OCI-LY3 (cell line): ENCODE measurements around the gene DLX2.

ENCODE experiments used
- H2AFZ ChIP-seq: fragments of 200-600, 300-600 bp; shearing (Covaris generic); 2 replicates; pipeline ENCODE4 v1.6.0; 2014; ENCODE audit warnings: antibody characterized with exemption, low read depth, low read length
- H3K27ac ChIP-seq: fragments of 200-600, 300-600 bp; sonication (generic); 2 replicates; pipeline ENCODE4 v1.5.1; 2014; ENCODE audit warnings: mild to moderate bottlenecking, low read length, moderate library complexity, mixed read lengths
- H3K27me3 ChIP-seq: fragments of 200-600, 300-600 bp; sonication (generic); 2 replicates; pipeline ENCODE4 v1.6.1; 2014; ENCODE audit warnings: low read depth, low read length, mixed read lengths
- H3K36me3 ChIP-seq: fragments of 200-600, 300-600 bp; sonication (generic); replicated peaks from 2 replicates; pipeline ENCODE3; 2014; ENCODE audit warnings: low read depth, low read length, mixed read lengths
- H3K4me1 ChIP-seq: fragments of 300-600, 200-600 bp; sonication (generic); 2 replicates; pipeline ENCODE4 v1.6.1; 2014; ENCODE audit warnings: low read length, mixed read lengths
- H3K4me2 ChIP-seq: fragments of 200-600, 300-600 bp; sonication (generic); 2 replicates; pipeline ENCODE4 v1.6.1; 2014; ENCODE audit warnings: low read length, mixed read lengths
- H3K4me3 ChIP-seq: fragments of 300-600, 200-600 bp; sonication (generic); 2 replicates; pipeline ENCODE4 v1.5.1; 2014; ENCODE audit warnings: antibody characterized with exemption, mild to moderate bottlenecking, low read length, moderate library complexity
- H3K79me2 ChIP-seq: fragments of 300-600, 200-600 bp; shearing (Covaris generic); 2 replicates; pipeline ENCODE4 v1.6.1; 2014; ENCODE audit warnings: mild to moderate bottlenecking, low read length, mixed read lengths
- H3K9ac ChIP-seq: fragments of 300-600, 200-600 bp; shearing (Covaris generic); 2 replicates; pipeline ENCODE4 v1.6.0; 2014; ENCODE audit warnings: mild to moderate bottlenecking, low read length, moderate library complexity
- H3K9me3 ChIP-seq: fragments of 200-600, 300-600 bp; shearing (Covaris generic); 2 replicates; pipeline ENCODE4 v1.6.1; 2014; ENCODE audit warnings: low read length, mixed read lengths; ENCODE audit not compliant: insufficient read depth
- H4K20me1 ChIP-seq: fragments of 200-600, 300-600 bp; sonication (generic); 2 replicates; pipeline ENCODE4 v1.6.1; 2016; ENCODE audit warnings: low read length, mixed read lengths; ENCODE audit not compliant: insufficient read depth
- EZH2phosphoT487 ChIP-seq: fragments of 200-600 bp; shearing (Covaris generic); IDR thresholded peaks from 2 replicates; pipeline ENCODE4 v1.6.1; 2018; ENCODE audit warnings: antibody characterized with exemption, mixed run types, low read depth
- TF ChIP-seq, protein P1 (sequence below): fragments of 200-600, 300-600 bp; sonication (generic); IDR thresholded peaks from 2 replicates; pipeline ENCODE4 v1.5.1; 2014; ENCODE audit warnings: antibody characterized with exemption, low read length, low read depth

DLX2 gene

DNA sequence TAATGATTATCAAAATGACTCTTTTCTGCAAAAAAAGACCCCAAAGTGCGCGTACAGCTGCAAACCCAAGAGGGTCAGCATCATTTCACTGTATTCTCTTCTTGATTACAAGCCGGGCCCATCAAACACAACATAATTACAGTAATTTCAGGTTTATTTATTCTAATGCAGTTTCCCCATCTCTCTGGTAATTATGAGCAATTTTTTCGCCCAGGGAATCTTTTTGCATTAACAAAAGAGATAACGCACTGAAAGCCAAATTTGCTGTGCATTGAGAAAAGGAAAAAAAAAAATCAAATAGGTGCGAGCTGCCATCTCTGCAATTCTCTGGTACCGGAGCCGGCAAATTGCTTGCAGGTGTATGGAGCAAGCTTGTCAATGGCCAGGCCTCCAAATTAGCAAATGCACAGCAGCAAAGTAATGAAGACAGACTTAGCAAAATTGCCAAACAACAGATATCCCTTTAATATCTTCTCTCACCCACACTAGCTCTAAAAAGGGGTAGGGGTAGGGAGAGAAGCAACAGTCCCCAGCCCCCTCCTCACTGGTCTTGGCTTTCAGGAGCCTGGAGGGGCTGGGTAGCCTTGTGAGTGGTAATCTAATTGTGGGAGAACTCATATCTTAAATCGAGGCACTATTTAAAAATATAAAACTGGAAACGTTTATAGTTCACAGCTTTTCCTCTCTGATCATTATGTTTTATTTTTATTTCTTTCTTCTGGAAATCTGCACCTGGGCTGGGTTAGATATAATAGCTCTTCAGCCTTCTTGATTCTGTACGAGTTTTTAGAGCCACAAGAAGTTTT lies 10.7 kb downstream of the DLX2 start:
- H3K79me2 ChIP-seq = no peaks in the 10 kb centered on the region
- peaks cover 12% of the 10 kb centered on the region; the same call in 1 of the 2 replicates for H3K27me3 ChIP-seq
- no peak for TF ChIP-seq EZH2phosphoT487
- TF ChIP-seq, protein P1, sequence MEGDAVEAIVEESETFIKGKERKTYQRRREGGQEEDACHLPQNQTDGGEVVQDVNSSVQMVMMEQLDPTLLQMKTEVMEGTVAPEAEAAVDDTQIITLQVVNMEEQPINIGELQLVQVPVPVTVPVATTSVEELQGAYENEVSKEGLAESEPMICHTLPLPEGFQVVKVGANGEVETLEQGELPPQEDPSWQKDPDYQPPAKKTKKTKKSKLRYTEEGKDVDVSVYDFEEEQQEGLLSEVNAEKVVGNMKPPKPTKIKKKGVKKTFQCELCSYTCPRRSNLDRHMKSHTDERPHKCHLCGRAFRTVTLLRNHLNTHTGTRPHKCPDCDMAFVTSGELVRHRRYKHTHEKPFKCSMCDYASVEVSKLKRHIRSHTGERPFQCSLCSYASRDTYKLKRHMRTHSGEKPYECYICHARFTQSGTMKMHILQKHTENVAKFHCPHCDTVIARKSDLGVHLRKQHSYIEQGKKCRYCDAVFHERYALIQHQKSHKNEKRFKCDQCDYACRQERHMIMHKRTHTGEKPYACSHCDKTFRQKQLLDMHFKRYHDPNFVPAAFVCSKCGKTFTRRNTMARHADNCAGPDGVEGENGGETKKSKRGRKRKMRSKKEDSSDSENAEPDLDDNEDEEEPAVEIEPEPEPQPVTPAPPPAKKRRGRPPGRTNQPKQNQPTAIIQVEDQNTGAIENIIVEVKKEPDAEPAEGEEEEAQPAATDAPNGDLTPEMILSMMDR = no peak

DNA sequence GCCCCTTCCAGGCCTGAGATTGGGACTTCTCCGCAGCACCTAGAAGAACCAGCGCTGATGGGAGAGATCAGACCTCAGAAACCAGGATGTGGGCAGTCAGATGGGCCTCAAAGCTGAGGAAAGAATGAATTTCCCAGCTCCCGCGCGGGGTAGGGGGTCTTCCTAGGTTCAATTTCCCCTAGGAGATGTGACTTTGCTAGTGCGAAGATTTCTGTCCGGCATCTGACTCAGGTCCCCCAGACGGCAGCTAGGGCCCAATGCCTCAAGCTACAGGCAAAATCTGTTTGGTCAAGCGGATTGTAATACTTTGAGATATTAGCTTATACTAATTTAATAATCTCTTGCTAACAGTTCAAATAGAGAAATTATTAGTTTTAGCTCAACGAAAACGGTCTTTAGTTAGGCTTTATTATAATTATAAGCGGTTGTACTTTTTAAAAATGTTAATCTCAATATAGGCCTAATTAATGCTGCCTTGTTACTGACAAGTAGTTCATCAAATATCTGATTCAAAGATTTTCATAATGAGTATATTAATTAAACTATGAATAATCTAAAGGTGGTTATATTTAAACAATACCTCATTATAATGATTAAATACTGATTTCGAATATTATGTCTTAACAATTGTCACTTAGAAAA lies 11.6 kb downstream of the DLX2 start:
- peaks cover 12% of the 10 kb centered on the region; the same call in 1 of the 2 replicates for H3K27me3 ChIP-seq
- H3K27ac ChIP-seq = no peak overlapping the region

More for the DNA sequence above, 10.7 kb downstream of the DLX2 start:
- Histone ChIP-seq H4K20me1 (no peaks in the 10 kb centered on the region), H3K4me3 (no peak overlapping the region), H2AFZ (no peak overlapping the region), H3K4me2 (no peak overlapping the region), H3K9ac (no peak overlapping the region), H3K9me3 (no peaks in the 10 kb centered on the region), H3K27ac (no peak overlapping the region), H3K4me1 (no peaks in the 10 kb centered on the region), H3K36me3 (no peaks in the 10 kb centered on the region)

DNA sequence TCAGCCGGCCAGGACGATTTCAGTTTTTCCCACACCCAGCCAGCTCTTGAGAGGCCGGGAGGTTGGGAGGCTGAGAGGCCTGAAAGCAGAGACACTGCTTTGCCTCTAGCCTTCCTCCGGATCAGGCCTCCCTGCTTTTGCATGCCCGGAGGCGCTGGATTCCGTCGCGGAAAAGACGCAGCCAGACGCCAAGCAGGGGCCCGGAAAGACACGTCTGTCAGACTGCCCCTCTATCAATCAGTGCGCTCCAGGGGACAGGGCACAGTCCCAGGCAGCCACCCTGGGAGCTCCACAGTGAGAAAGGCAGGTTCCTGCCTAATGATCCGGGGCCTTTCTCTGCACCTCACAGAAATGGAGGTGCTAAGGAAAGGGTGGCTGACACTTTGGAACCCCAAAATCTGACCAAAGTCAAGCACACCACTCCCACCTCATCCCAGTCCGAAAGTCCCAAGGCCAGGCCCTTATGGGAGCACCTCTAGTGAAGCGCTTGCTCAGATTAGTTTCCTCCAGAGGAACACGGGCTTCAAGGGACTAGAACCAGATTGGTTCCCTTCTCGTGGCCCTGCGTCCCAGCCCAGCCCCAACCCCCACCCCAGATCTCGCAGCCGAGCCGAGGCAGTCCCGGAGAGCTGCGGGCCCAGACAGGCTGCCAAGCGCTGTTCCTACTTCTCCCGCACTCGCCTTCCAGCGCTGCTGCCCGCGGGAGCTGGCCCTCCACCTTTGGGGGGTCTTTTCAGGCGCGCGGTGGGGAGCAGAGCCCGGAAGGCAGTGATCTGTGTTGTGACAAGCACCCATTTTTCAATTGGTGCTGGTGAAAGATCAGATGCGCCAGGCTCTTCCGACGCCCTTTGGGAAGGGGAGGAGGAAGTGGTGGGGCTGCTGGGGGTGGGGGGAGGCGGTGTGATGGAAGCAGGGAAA lies 12.4 kb downstream of the DLX2 start:
- Histone ChIP-seq H3K27me3 (peaks cover 12% of the 10 kb centered on the region; the same call in 1 of the 2 replicates), H3K36me3 (no peaks in the 10 kb centered on the region), H3K4me2 (no peak overlapping the region), H3K27ac (no peak overlapping the region), H4K20me1 (no peaks in the 10 kb centered on the region), H3K4me3 (no peak overlapping the region), H3K9ac (no peak overlapping the region), H3K9me3 (no peaks in the 10 kb centered on the region), H2AFZ (no peak overlapping the region), H3K4me1 (no peaks in the 10 kb centered on the region; the same call in 1 of the 2 replicates), H3K79me2 (no peaks in the 10 kb centered on the region)
- TF ChIP-seq, protein P1 = no peak
- TF ChIP-seq EZH2phosphoT487 = no peak

More for the DNA sequence above, 11.6 kb downstream of the DLX2 start:
- H3K79me2 ChIP-seq = no peaks in the 10 kb centered on the region
- H3K4me1 ChIP-seq = no peaks in the 10 kb centered on the region
- H3K36me3 ChIP-seq = no peaks in the 10 kb centered on the region
- no peak overlapping the region for H3K9ac ChIP-seq
- no peak overlapping the region for H2AFZ ChIP-seq
- no peaks in the 10 kb centered on the region for H3K9me3 ChIP-seq
- H3K4me3 ChIP-seq = no peak overlapping the region
- no peak overlapping the region for H3K4me2 ChIP-seq
- TF ChIP-seq EZH2phosphoT487 = no peak
- TF ChIP-seq, protein P1 = no peak
- no peaks in the 10 kb centered on the region for H4K20me1 ChIP-seq
